Measurements from ENCODE around the gene SEZ6. TPM values are rescaled to one million over a fixed set of nuclear protein-coding genes. Genes with fewer than 3 reads are reported as not detected.
A peak's percentile ranks its signal among the peaks of the same experiment; 100 is the strongest.

The SEZ6 gene
- total and polyA plus RNA-seq, 4 donors: not detected

GRCh38 chr17:28918295-28918694 lies 87.5 kb downstream of the SEZ6 start:
- intact Hi-C loops (cut with DNase I): loop anchor here (5.0 kb wide), 1 partner anchor 156 kb away; no protein-coding TSS in a partner anchor
- no peaks in the 10 kb centered on the region for H3K9me3 ChIP-seq (ENCODE audit: control insufficient read depth, low read length)
- WGBS, 2 donors: 76 to 83% methylated on average over 2 of the region's 2 CpGs
- no peak overlapping the region for H3K27ac ChIP-seq (ENCODE audit: low read depth in 1 of 2, low read length in 2 of 2)
- H3K36me3 ChIP-seq (ENCODE audit: control insufficient read depth in 1 of 2, insufficient read depth in 2 of 2, low read length in 1 of 2): peaks cover 9 to 11% of the 10 kb centered on the region in 2 donors
- H3K4me1 ChIP-seq (ENCODE audit: control insufficient read depth in 1 of 2, insufficient read depth in 2 of 2, low read length in 2 of 2): no peaks in the 10 kb centered on the region
- ATAC-seq (ENCODE audit: low FRiP score) (no peak), DNase-seq (no peak)
- H3K27me3 ChIP-seq (ENCODE audit: control insufficient read depth in 1 of 2, insufficient read depth in 2 of 2, low read length in 1 of 2): no peaks in the 10 kb centered on the region
- no peak overlapping the region for H3K4me3 ChIP-seq (ENCODE audit: low read length in 2 of 2)

GRCh38 chr17:28917465-28917864 lies 88.4 kb downstream of the SEZ6 start:
- ATAC-seq (ENCODE audit: low FRiP score) (peak; percentile 42), DNase-seq (no peak)
- H3K36me3 ChIP-seq (ENCODE audit: control insufficient read depth in 1 of 2, insufficient read depth in 2 of 2, low read length in 1 of 2): peaks cover 14 to 16% of the 10 kb centered on the region in 2 donors
- H3K27me3 ChIP-seq (ENCODE audit: control insufficient read depth in 1 of 2, insufficient read depth in 2 of 2, low read length in 1 of 2): no peaks in the 10 kb centered on the region
- H3K9me3 ChIP-seq (ENCODE audit: control insufficient read depth, low read length): no peaks in the 10 kb centered on the region
- no peak overlapping the region for H3K4me3 ChIP-seq (ENCODE audit: low read length in 2 of 2)
- no peaks in the 10 kb centered on the region for H3K4me1 ChIP-seq (ENCODE audit: control insufficient read depth in 1 of 2, insufficient read depth in 2 of 2, low read length in 2 of 2)
- H3K27ac ChIP-seq (ENCODE audit: low read depth in 1 of 2, low read length in 2 of 2): no peak overlapping the region
- intact Hi-C loops (cut with DNase I): loop anchor here (5.0 kb wide), 1 partner anchor 155 kb away; no protein-coding TSS in a partner anchor
- 37 to 46% methylated on average over 5 of the region's 5 CpGs for WGBS, 2 donors

- no peaks in the 10 kb centered on the region for H3K27me3 ChIP-seq (ENCODE audit: control insufficient read depth in 1 of 2, insufficient read depth in 2 of 2, low read length in 1 of 2)
- intact Hi-C loops (cut with DNase I): loop anchor here (5.0 kb wide), 1 partner anchor 155 kb away; no protein-coding TSS in a partner anchor
- no peaks in the 10 kb centered on the region for H3K9me3 ChIP-seq (ENCODE audit: control insufficient read depth, low read length)
- WGBS, 2 donors: 82 to 83% methylated on average over 12 of the region's 12 CpGs
- H3K4me3 ChIP-seq (ENCODE audit: low read length in 2 of 2): no peak overlapping the region
- no peak overlapping the region for H3K27ac ChIP-seq (ENCODE audit: low read depth in 1 of 2, low read length in 2 of 2)
- peaks cover 14 to 18% of the 10 kb centered on the region in 2 donors for H3K36me3 ChIP-seq (ENCODE audit: control insufficient read depth in 1 of 2, insufficient read depth in 2 of 2, low read length in 1 of 2)
- DNase-seq: no peak
- no peak for ATAC-seq (ENCODE audit: low FRiP score)
- H3K4me1 ChIP-seq (ENCODE audit: control insufficient read depth in 1 of 2, insufficient read depth in 2 of 2, low read length in 2 of 2): no peaks in the 10 kb centered on the region
Measured at GRCh38 chr17:28917029-28917428, 88.8 kb downstream of the SEZ6 start.

- H3K4me3 ChIP-seq (ENCODE audit: low read length in 2 of 2): no peak overlapping the region
- WGBS, 2 donors: 35 to 40% methylated on average over 6 of the region's 6 CpGs
- intact Hi-C loops (cut with DNase I): loop anchor here (5.0 kb wide), 1 partner anchor 154 kb away; no protein-coding TSS in a partner anchor
- H3K9me3 ChIP-seq (ENCODE audit: control insufficient read depth, low read length): no peaks in the 10 kb centered on the region
- H3K36me3 ChIP-seq (ENCODE audit: control insufficient read depth in 1 of 2, insufficient read depth in 2 of 2, low read length in 1 of 2): peaks cover 14 to 23% of the 10 kb centered on the region in 2 donors
- no peak overlapping the region for H3K27ac ChIP-seq (ENCODE audit: low read depth in 1 of 2, low read length in 2 of 2)
- no peaks in the 10 kb centered on the region for H3K4me1 ChIP-seq (ENCODE audit: control insufficient read depth in 1 of 2, insufficient read depth in 2 of 2, low read length in 2 of 2)
- no peaks in the 10 kb centered on the region for H3K27me3 ChIP-seq (ENCODE audit: control insufficient read depth in 1 of 2, insufficient read depth in 2 of 2, low read length in 1 of 2)
- DNase-seq (no peak), ATAC-seq (ENCODE audit: low FRiP score) (peak; percentile 65)
Measured at GRCh38 chr17:28916302-28916934, 89.4 kb downstream of the SEZ6 start.

GRCh38 chr17:28912938-28913333 lies 92.9 kb downstream of the SEZ6 start:
- Histone ChIP-seq H3K36me3 (ENCODE audit: control insufficient read depth in 1 of 2, insufficient read depth in 2 of 2, low read length in 1 of 2) (peaks cover 14 to 25% of the 10 kb centered on the region in 2 donors), H3K27me3 (ENCODE audit: control insufficient read depth in 1 of 2, insufficient read depth in 2 of 2, low read length in 1 of 2) (no peaks in the 10 kb centered on the region), H3K27ac (ENCODE audit: low read depth in 1 of 2, low read length in 2 of 2) (no peak overlapping the region), H3K4me3 (ENCODE audit: low read length in 2 of 2) (no peak overlapping the region), H3K9me3 (ENCODE audit: control insufficient read depth, low read length) (no peaks in the 10 kb centered on the region), H3K4me1 (ENCODE audit: control insufficient read depth in 1 of 2, insufficient read depth in 2 of 2, low read length in 2 of 2) (no peaks in the 10 kb centered on the region)
- DNase-seq (no peak), ATAC-seq (ENCODE audit: low FRiP score) (no peak)
- intact Hi-C loops (cut with DNase I): loop anchor here in 1 of 2 donors (5.0 kb wide), 1 partner anchor 34 kb away; no protein-coding TSS in a partner anchor
- WGBS, 2 donors: 90 to 95% methylated on average over 6 of the region's 6 CpGs

- intact Hi-C loops (cut with DNase I): loop anchor here in 1 of 2 donors (5.0 kb wide), 1 partner anchor 35 kb away; no protein-coding TSS in a partner anchor
- Histone ChIP-seq H3K36me3 (ENCODE audit: control insufficient read depth in 1 of 2, insufficient read depth in 2 of 2, low read length in 1 of 2) (peaks cover 9 to 25% of the 10 kb centered on the region in 2 donors), H3K4me3 (ENCODE audit: low read length in 2 of 2) (no peak overlapping the region), H3K27ac (ENCODE audit: low read depth in 1 of 2, low read length in 2 of 2) (no peak overlapping the region), H3K4me1 (ENCODE audit: control insufficient read depth in 1 of 2, insufficient read depth in 2 of 2, low read length in 2 of 2) (no peaks in the 10 kb centered on the region), H3K27me3 (ENCODE audit: control insufficient read depth in 1 of 2, insufficient read depth in 2 of 2, low read length in 1 of 2) (no peaks in the 10 kb centered on the region), H3K9me3 (ENCODE audit: control insufficient read depth, low read length) (no peaks in the 10 kb centered on the region)
- ATAC-seq (ENCODE audit: low FRiP score) (no peak), DNase-seq (no peak)
- WGBS, 2 donors: 80 to 82% methylated on average over 20 of the region's 20 CpGs
Measured at GRCh38 chr17:28912281-28912937, 93.4 kb downstream of the SEZ6 start.

- Histone ChIP-seq H3K9me3 (ENCODE audit: control insufficient read depth, low read length) (no peaks in the 10 kb centered on the region), H3K4me1 (ENCODE audit: control insufficient read depth in 1 of 2, insufficient read depth in 2 of 2, low read length in 2 of 2) (no peaks in the 10 kb centered on the region), H3K36me3 (ENCODE audit: control insufficient read depth in 1 of 2, insufficient read depth in 2 of 2, low read length in 1 of 2) (peaks cover 3 to 21% of the 10 kb centered on the region in 2 donors), H3K27me3 (ENCODE audit: control insufficient read depth in 1 of 2, insufficient read depth in 2 of 2, low read length in 1 of 2) (no peaks in the 10 kb centered on the region), H3K4me3 (ENCODE audit: low read length in 2 of 2) (no peak overlapping the region), H3K27ac (ENCODE audit: low read depth in 1 of 2, low read length in 2 of 2) (no peak overlapping the region)
- ATAC-seq (ENCODE audit: low FRiP score): no peak
- WGBS, 2 donors: 88 to 93% methylated on average over 13 of the region's 13 CpGs
- no peak for DNase-seq
- intact Hi-C loops (cut with DNase I): loop anchor here in 1 of 2 donors (5.0 kb wide), 1 partner anchor 36 kb away; no protein-coding TSS in a partner anchor
Measured at GRCh38 chr17:28911411-28912045, 94.3 kb downstream of the SEZ6 start.

- H3K27ac ChIP-seq (ENCODE audit: low read depth in 1 of 2, low read length in 2 of 2): no peak overlapping the region
- intact Hi-C loops (cut with DNase I): loop anchor here in 1 of 2 donors (5.0 kb wide), 1 partner anchor 37 kb away; no protein-coding TSS in a partner anchor
- ATAC-seq (ENCODE audit: low FRiP score) (no peak), DNase-seq (no peak)
- H3K36me3 ChIP-seq (ENCODE audit: control insufficient read depth in 1 of 2, insufficient read depth in 2 of 2, low read length in 1 of 2): peaks cover 3 to 22% of the 10 kb centered on the region in 2 donors
- H3K4me3 ChIP-seq (ENCODE audit: low read length in 2 of 2): no peak overlapping the region
- H3K9me3 ChIP-seq (ENCODE audit: control insufficient read depth, low read length): no peaks in the 10 kb centered on the region
- no peaks in the 10 kb centered on the region for H3K27me3 ChIP-seq (ENCODE audit: control insufficient read depth in 1 of 2, insufficient read depth in 2 of 2, low read length in 1 of 2)
- H3K4me1 ChIP-seq (ENCODE audit: control insufficient read depth in 1 of 2, insufficient read depth in 2 of 2, low read length in 2 of 2): no peaks in the 10 kb centered on the region
- WGBS, 2 donors: 78 to 86% methylated on average over 1 of the region's 1 CpG
Measured at GRCh38 chr17:28910534-28910933, 95.3 kb downstream of the SEZ6 start.
